Measurements from ENCODE around the gene LMCD1. TPM values are rescaled to one million over a fixed set of nuclear protein-coding genes. Genes with fewer than 3 reads are reported as not detected.

The LMCD1 gene
- total and polyA plus RNA-seq, 2 of the 8 experiments (the other 6 are each of a cell fraction or from before 2014, with no cell fraction given): 12.3 to 26.5 TPM

DNA sequence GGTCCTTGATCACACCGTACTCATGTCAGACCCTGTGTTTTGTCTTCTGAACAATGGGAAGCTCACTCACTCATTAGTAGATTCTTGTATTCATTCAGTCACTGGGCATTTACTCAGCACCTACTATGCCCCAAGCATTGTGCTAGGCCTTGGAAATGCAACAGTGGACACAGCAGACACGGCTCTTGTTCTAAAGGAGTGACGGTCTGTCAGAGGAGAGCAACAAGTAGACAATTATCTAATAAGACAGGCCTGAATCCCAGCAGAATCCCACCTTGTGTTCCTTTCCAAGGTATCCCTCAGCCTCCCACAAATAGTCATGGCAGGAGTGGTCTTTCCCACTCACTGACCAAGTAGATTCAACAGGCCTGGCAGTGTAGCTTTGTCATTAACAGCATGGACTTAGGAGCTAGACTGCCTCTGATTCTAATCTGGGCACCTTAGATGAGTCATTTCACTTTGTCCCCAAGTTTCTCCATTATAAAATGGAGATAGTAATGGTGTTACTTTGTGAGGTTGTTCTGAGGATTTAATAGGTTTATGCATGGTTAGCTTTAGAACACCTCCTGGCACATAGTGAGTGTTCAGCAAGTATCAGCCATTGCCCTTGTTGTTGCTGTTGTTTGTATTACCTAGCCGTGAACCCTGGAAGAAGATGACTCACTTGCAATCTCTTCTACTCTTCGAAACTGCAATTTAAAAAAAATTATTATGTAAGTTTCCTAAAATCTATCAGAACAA lies 73.9 kb downstream of the LMCD1 start:
- Histone ChIP-seq H4K8ac (ENCODE audit: extremely low read depth, insufficient read depth, low read length) (no peak overlapping the region), H2BK20ac (ENCODE audit: low read length) (no peak overlapping the region), H3K23ac (ENCODE audit: insufficient read length) (no peak overlapping the region), H2BK5ac (ENCODE audit: low read depth, low read length) (no peak overlapping the region), H3K79me1 (ENCODE audit: low read depth, low read length) (no peaks in the 10 kb centered on the region), H4K91ac (replicated peaks; ENCODE audit: insufficient read length, low read length) (no peak overlapping the region), H4K5ac (ENCODE audit: insufficient read length, low read depth, low read length) (no peak overlapping the region), H3K23me2 (ENCODE audit: low read depth, low read length) (no peaks in the 10 kb centered on the region), H3K27ac (ENCODE audit: low read depth, low read length) (no peak overlapping the region), H3K36me3 (ENCODE audit: control insufficient read depth in 2 of 4, insufficient read depth in 4 of 4, low read length in 3 of 4) (peaks cover 0 to 6% (median 1%) of the 10 kb centered on the region in 4 experiments; a peak in 1 of 8 replicates), H3K79me2 (ENCODE audit: control insufficient read depth in 1 of 2, insufficient read depth in 2 of 2, low read length in 2 of 2) (no peaks in the 10 kb centered on the region), H3K56ac (replicated peaks; ENCODE audit: insufficient read length, low read depth, low read length) (no peak overlapping the region), H3K9ac (replicated peaks in 1 of 4; ENCODE audit: extremely low read depth in 1 of 4, low read depth in 3 of 4, low read length in 3 of 4) (no peak overlapping the region), H3K4me1 (replicated peaks in 1 of 4; ENCODE audit: control insufficient read depth in 3 of 4, insufficient read depth in 4 of 4, low read length in 3 of 4) (no peaks in the 10 kb centered on the region), H2AFZ (ENCODE audit: low read length) (no peak overlapping the region), H3K4me2 (ENCODE audit: insufficient read depth in 1 of 2, low read depth in 2 of 2, low read length in 2 of 2) (no peak overlapping the region), H3K14ac (ENCODE audit: insufficient read length) (no peak overlapping the region), H3K4me3 (ENCODE audit: extremely low read depth in 1 of 4, insufficient read depth in 2 of 4, low read depth in 3 of 4, low read length in 4 of 4) (no peak overlapping the region), H3K4ac (replicated peaks; ENCODE audit: insufficient read length, low read depth, low read length) (no peak overlapping the region), H3K9me3 (ENCODE audit: insufficient read depth in 2 of 2, low read depth in 1 of 2, low read length in 1 of 2) (no peaks in the 10 kb centered on the region), H2BK12ac (ENCODE audit: low read depth, low read length) (no peak overlapping the region), H3K27me3 (replicated peaks in 1 of 4; ENCODE audit: control insufficient read depth in 3 of 4, extremely low read depth in 1 of 4, insufficient read depth in 3 of 4, low read length in 3 of 4) (no peaks in the 10 kb centered on the region), H2AK5ac (ENCODE audit: low read depth, low read length) (no peak overlapping the region), H2BK120ac (replicated peaks; ENCODE audit: low read depth, low read length) (no peak overlapping the region), H2BK15ac (ENCODE audit: low read length) (no peak overlapping the region), H3K18ac (ENCODE audit: extremely low read depth, low read length) (no peak overlapping the region), H4K20me1 (replicated peaks in 1 of 2; ENCODE audit: control insufficient read depth in 1 of 2, insufficient read depth in 2 of 2, low read length in 2 of 2) (no peaks in the 10 kb centered on the region)
- WGBS, 2 experiments (ENCODE audit: extremely low coverage in 1 of 2, insufficient coverage in 1 of 2, insufficient read length in 1 of 2, insufficient replicate concordance in 2 of 2, low coverage in 1 of 2, low lambda C conversion rate in 2 of 2, missing lambda C conversion rate in 1 of 2): 89% methylated on average over 5 of the region's 5 CpGs; no CpG with 5 or more reads in 1 of the 2 experiments
- DNase-seq (ENCODE audit: low read depth in 1 of 2, low spot score in 2 of 2) (no peak), FAIRE-seq (no peak)
- ChIA-PET CTCF (ENCODE audit: partially characterized antibody) (no interaction called here), POLR2A (ENCODE audit: partially characterized antibody) (no interaction called here)
- TF ChIP-seq POU5F1 (IDR thresholded peaks at IDR 0.05; ENCODE audit: low read depth, low read length) (no peak), NRF1 (IDR thresholded peaks at IDR 0.05; ENCODE audit: low read depth, low read length) (no peak), SIX5 (IDR thresholded peaks at IDR 0.05; ENCODE audit: low read depth, low read length) (no peak), RXRA (IDR thresholded peaks at IDR 0.05; ENCODE audit: insufficient read depth, low read depth, low read length) (no peak), ASH2L (IDR thresholded peaks at IDR 0.05; ENCODE audit: low read length) (no peak), RBBP5 (IDR thresholded peaks at IDR 0.05; ENCODE audit: borderline replicate concordance, low read depth, low read length) (no peak), GABPA (IDR thresholded peaks at IDR 0.05; ENCODE audit: borderline replicate concordance, insufficient read depth, low read length) (no peak), NANOG (IDR thresholded peaks at IDR 0.05; ENCODE audit: insufficient read depth, low read depth, low read length, poor library complexity, severe bottlenecking) (no peak), CEBPB (IDR thresholded peaks at IDR 0.05; ENCODE audit: low read depth, low read length) (no peak), CBX8 (IDR thresholded peaks at IDR 0.05; ENCODE audit: borderline replicate concordance, low read depth, low read length) (no peak), CHD1 (IDR thresholded peaks at IDR 0.05; ENCODE audit: low read depth, low read length) (no peak), TCF12 (IDR thresholded peaks at IDR 0.05; ENCODE audit: low read depth, low read length) (no peak), SIN3A (conservative IDR thresholded peaks at IDR 0.05 in 1 of 2, IDR thresholded peaks at IDR 0.05 in 1 of 2; ENCODE audit: low read depth in 1 of 2, low read length in 2 of 2) (no peak), FOSL1 (IDR thresholded peaks at IDR 0.05; ENCODE audit: insufficient read depth, low read depth, low read length) (no peak)

Data from H1 (cell line).